Loucy (cell line): ENCODE results near the gene HUS1B.

Source experiments
- CTCF ChIP-seq: fragments of 200-600 bp; sonication (generic); conservative IDR thresholded peaks from 2 replicates; pipeline ENCODE4 v1.5.1; 2014; ENCODE audit warnings: mild to moderate bottlenecking, antibody characterized with exemption, low read length
- EZH2phosphoT487 ChIP-seq: fragments of 200-600 bp; IDR thresholded peaks from 2 replicates; pipeline ENCODE4 v1.6.1; 2018; ENCODE audit warnings: antibody characterized with exemption, mild to moderate bottlenecking, moderate library complexity, borderline replicate concordance

- TF ChIP-seq EZH2phosphoT487 (no peak), CTCF (no peak)
Measured at GRCh38 chr6:657743-658142, 843 bp upstream of the HUS1B start.
